ENCODE results near the gene CADPS. TPM values are rescaled to one million over a fixed set of nuclear protein-coding genes. Genes with fewer than 3 reads are reported as not detected.

The CADPS gene
- total and polyA plus RNA-seq, 2 experiments from 2014 or later, result 2.8 to 8.1 TPM

DNA sequence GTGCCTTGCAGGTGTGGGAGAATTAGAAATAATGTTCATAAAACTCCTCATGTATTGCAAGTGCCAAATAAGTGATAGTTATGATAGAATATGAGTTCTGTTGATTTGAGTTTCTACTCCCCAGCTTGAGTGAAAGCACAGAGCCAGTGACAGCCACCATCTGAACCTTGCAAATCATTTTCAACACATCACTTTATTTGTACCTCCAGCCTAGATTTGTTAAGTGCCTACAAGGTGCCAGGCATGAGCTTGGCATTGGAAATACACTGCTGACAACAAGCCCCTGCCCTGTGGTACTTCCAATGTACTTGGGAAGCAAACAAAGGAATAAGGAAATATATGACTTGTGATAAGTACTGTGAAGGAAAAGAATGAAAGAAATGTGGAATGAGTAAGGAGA lies 518.9 kb downstream of the CADPS start:
- Histone ChIP-seq H3K79me2 (no peaks in the 10 kb centered on the region), H3K4me2 (no peak overlapping the region), H2AFZ (no peak overlapping the region), H3K4me1 (ENCODE audit: insufficient read depth) (no peaks in the 10 kb centered on the region), H3K27ac (no peak overlapping the region), H4K20me1 (ENCODE audit: insufficient read depth, poor library complexity, severe bottlenecking) (no peaks in the 10 kb centered on the region), H3K27me3 (peaks cover 58% of the 10 kb centered on the region), H3K4me3 (no peak overlapping the region), H3K36me3 (replicated peaks; ENCODE audit: insufficient read depth, low read depth) (no peaks in the 10 kb centered on the region), H3K9me3 (ENCODE audit: low read depth) (no peaks in the 10 kb centered on the region), H3K9me2 (replicated peaks; ENCODE audit: insufficient read depth) (no peaks in the 10 kb centered on the region)
- TF ChIP-seq EZH2 (IDR thresholded peaks at IDR 0.05; ENCODE audit: borderline replicate concordance) (no peak), EZH2phosphoT487 (IDR thresholded peaks at IDR 0.05; ENCODE audit: low read depth, severe bottlenecking, unreplicated experiment) (no peak)
- TF ChIP-seq, protein P1, sequence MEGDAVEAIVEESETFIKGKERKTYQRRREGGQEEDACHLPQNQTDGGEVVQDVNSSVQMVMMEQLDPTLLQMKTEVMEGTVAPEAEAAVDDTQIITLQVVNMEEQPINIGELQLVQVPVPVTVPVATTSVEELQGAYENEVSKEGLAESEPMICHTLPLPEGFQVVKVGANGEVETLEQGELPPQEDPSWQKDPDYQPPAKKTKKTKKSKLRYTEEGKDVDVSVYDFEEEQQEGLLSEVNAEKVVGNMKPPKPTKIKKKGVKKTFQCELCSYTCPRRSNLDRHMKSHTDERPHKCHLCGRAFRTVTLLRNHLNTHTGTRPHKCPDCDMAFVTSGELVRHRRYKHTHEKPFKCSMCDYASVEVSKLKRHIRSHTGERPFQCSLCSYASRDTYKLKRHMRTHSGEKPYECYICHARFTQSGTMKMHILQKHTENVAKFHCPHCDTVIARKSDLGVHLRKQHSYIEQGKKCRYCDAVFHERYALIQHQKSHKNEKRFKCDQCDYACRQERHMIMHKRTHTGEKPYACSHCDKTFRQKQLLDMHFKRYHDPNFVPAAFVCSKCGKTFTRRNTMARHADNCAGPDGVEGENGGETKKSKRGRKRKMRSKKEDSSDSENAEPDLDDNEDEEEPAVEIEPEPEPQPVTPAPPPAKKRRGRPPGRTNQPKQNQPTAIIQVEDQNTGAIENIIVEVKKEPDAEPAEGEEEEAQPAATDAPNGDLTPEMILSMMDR (IDR thresholded peaks at IDR 0.05; ENCODE audit: poor library complexity), result no peak
- DNase-seq (ENCODE audit: low spot score), result no peak

DNA sequence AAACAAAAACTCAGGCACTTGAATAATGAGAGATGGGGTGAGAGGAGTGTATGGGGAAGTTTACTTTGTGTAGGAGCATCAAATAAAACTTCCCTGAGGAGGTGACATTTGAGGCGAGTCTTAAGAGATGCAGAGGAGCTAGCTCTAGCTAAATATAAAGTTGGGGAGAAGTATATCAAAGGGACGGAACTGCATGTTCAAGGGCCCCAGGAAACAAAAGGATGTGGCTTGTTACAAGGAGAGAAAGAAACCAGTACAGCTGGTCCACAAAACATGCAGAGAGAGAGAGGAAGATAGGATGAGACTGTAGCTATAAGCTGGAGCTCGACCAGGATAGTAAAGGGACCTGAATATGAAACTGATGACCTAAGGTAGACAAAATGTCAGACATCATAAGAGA lies 519.5 kb downstream of the CADPS start:
- H3K4me2 ChIP-seq, result no peak overlapping the region
- no peak overlapping the region for H3K4me3 ChIP-seq
- H3K79me2 ChIP-seq, result no peaks in the 10 kb centered on the region
- no peaks in the 10 kb centered on the region for H3K9me3 ChIP-seq (ENCODE audit: low read depth)
- WGBS (ENCODE audit: low lambda C conversion rate, missing lambda C conversion rate), result 85% methylated on average over 3 of the region's 3 CpGs
- H3K9me2 ChIP-seq (replicated peaks; ENCODE audit: insufficient read depth), result no peaks in the 10 kb centered on the region
- peaks cover 53% of the 10 kb centered on the region for H3K27me3 ChIP-seq
- H3K4me1 ChIP-seq (ENCODE audit: insufficient read depth), result no peaks in the 10 kb centered on the region
- H2AFZ ChIP-seq, result no peak overlapping the region
- H4K20me1 ChIP-seq (ENCODE audit: insufficient read depth, poor library complexity, severe bottlenecking), result no peaks in the 10 kb centered on the region
- no peak overlapping the region for H3K27ac ChIP-seq
- no peak for TF ChIP-seq EZH2 (IDR thresholded peaks at IDR 0.05; ENCODE audit: borderline replicate concordance)
- TF ChIP-seq, protein P1 (IDR thresholded peaks at IDR 0.05; ENCODE audit: poor library complexity), result no peak
- no peak for TF ChIP-seq EZH2phosphoT487 (IDR thresholded peaks at IDR 0.05; ENCODE audit: low read depth, severe bottlenecking, unreplicated experiment)
- H3K36me3 ChIP-seq (replicated peaks; ENCODE audit: insufficient read depth, low read depth), result no peaks in the 10 kb centered on the region
- DNase-seq (ENCODE audit: low spot score), result no peak

Small RNA genes lying within 50 kb of the gene (small RNA-seq; reads per million reads assigned to genes)
- not detected for gene RN7SL863P
- not detected for gene RNU6-139P

Data from hepatocyte (in vitro differentiated cells).